Lung (tissue), 12 donors: ENCODE measurements around the gene KCNG2. TPM values are rescaled to one million over a fixed set of nuclear protein-coding genes. Genes with fewer than 3 reads are reported as not detected.

Experiments used
- ATAC-seq: fragments of 200-7000 bp; cut with Tn5 transposase; one replicate; pipeline ENCODE4 v1.9.1; 2020; ENCODE audit warnings: moderate number of reproducible peaks; ENCODE audit not compliant: insufficient read depth, low FRiP score
- DNase-seq, 3 donors: peaks; one replicate each; pipeline ENCODE4 v3.0.0-alpha.2; 2013 to 2017
- H3K27ac ChIP-seq, 2 donors: one replicate each; pipeline ENCODE4 v1.5.1; 2013; ENCODE audit warnings: mild to moderate bottlenecking in 2 of 2, moderate library complexity in 2 of 2, control low read depth in 1 of 2, inconsistent platforms in 1 of 2, low read depth in 1 of 2, low read length in 1 of 2
- H3K27me3 ChIP-seq, 3 donors: one replicate each; pipeline ENCODE4 v1.5.1; 2013; ENCODE audit warnings: low read length in 2 of 3; ENCODE audit not compliant: control insufficient read depth in 3 of 3, insufficient read depth in 3 of 3
- H3K36me3 ChIP-seq, 4 donors: one replicate each; pipeline ENCODE4 v1.5.1; 2013; ENCODE audit warnings: low read length in 4 of 4, mild to moderate bottlenecking in 1 of 4, moderate library complexity in 1 of 4; ENCODE audit not compliant: control insufficient read depth in 4 of 4, insufficient read depth in 4 of 4
- H3K4me1 ChIP-seq, 5 donors: one replicate each; pipeline ENCODE4 v1.5.1; 2013; ENCODE audit warnings: low read length in 5 of 5, mild to moderate bottlenecking in 2 of 5, moderate library complexity in 1 of 5; ENCODE audit not compliant: control insufficient read depth in 5 of 5, insufficient read depth in 5 of 5
- H3K4me3 ChIP-seq: one replicate; pipeline ENCODE4 v1.5.1; 2013; ENCODE audit warnings: mild to moderate bottlenecking, control low read depth, moderate library complexity
- H3K9ac ChIP-seq, 2 donors: one replicate each; pipeline ENCODE4 v1.5.1; 2013; ENCODE audit warnings: low read length in 2 of 2, control low read depth in 1 of 2; ENCODE audit not compliant: insufficient read depth in 1 of 2
- H3K9me3 ChIP-seq, 4 donors: one replicate each; pipeline ENCODE4 v1.5.1; 2013; ENCODE audit warnings: low read length in 3 of 4, mild to moderate bottlenecking in 1 of 4, moderate library complexity in 1 of 4; ENCODE audit not compliant: control insufficient read depth in 4 of 4, insufficient read depth in 3 of 4
- CTCF ChIP-seq: IDR thresholded peaks from 2 replicates; pipeline ENCODE4 v1.5.1; 2012; ENCODE audit warnings: mild to moderate bottlenecking; ENCODE audit errors: control extremely low read depth, extremely low read depth
- WGBS, 2 donors: extraction: QIAGEN DNeasy Blood & Tissue Kit; methylation state at CpG; one replicate each; pipeline ENCODE4 v1.1.7; 2013; 5-methylcytosine and 5-hydroxymethylcytosine counted together
- polyA plus RNA-seq, 2 donors: library from polyadenylated mRNA; stranded (reverse); fragments of 200-250 nt; gene quantifications; one replicate each; pipeline ENCODE4 v1.2.1, GENCODE V29; 2013
- total RNA-seq, 2 donors: library from RNA; depleted of rRNA in 1 of 2; stranded (reverse); fragments of >200 nt in 1 of 2; gene quantifications; one replicate each; pipeline ENCODE4 v1.2.1, GENCODE V29; 2014 to 2021
- donor health status: control.
- donor health status: control.
- donor health status: Bipolar disorder and iron deficiency.
- donor health status: healthy.
- donor health status: DM: yes; HTN: yes; CAD: no.

Gene KCNG2
- total and polyA plus RNA-seq, 4 donors = 0.16 to 1.8 (median 1.2) TPM

DNA sequence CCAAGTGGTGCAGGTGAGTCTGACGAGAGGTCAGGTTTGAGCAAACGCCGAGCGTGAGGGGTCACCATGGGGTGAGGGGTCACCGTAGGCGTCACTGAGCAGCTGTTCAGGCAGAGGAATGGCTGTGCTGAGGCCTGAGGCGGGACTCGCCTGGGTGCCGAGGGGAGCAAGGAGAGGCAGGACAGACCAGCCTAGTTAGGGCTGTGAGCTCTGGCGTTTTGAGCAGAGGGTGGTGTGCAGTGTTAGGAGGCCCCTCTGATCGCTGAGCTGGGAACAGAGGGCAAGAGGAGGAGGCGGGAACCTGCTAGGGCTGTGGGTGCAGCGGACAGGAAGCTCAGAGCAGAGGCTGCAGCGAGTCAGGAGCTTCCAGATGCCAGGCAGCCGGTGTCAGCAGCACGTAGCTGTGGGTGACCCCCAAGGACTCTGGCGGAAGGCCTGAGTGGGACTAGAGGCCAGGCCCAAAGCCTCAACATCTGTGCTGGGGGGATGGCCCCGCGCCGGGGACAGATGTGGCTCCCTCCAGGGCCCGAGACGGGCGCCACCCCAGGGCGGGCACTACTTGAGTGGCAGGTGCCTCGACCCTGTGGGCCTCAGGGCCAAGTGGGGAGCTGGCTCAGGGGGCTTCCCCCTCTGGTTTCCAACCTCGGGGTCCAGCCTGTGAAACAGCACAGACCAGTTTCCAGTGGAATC, 55.7 kb downstream of the KCNG2 start:
- DNase-seq (no peak), ATAC-seq (no peak)
- Histone ChIP-seq H3K27me3 (peaks cover 0 to 5% (median 0%) of the 10 kb centered on the region in 3 donors), H3K36me3 (no peaks in the 10 kb centered on the region), H3K9me3 (peaks cover 0 to 3% (median 0%) of the 10 kb centered on the region in 4 donors), H3K9ac (no peak overlapping the region), H3K4me1 (peaks cover 0 to 17% (median 4%) of the 10 kb centered on the region in 5 donors), H3K4me3 (no peak overlapping the region), H3K27ac (no peak overlapping the region)
- WGBS, 2 donors = 73 to 79% methylated on average over 25 to 26 of the region's 26 CpGs
- TF ChIP-seq CTCF = no peak

DNA sequence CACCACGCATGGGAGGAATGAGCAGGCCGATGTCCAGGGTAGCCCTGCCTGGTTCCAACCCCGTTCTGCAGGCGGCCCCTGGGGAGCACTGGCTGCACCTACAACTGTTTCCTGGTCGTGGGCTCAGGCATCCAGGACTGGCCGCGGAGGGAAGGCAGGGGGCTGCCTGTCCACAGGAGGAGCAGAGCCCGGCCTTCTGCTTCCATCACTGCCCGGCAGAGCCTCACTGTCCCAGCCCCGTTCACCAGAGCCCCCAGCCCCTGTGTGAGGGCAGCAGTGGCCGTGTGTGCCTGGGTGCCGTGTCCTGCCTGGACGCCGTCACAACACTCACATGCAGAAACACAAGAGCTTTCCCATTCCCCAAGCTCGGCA, 56.2 kb downstream of the KCNG2 start:
- ATAC-seq (no peak), DNase-seq (no peak)
- H3K27ac ChIP-seq = no peak overlapping the region
- TF ChIP-seq CTCF = no peak
- no peak overlapping the region for H3K4me3 ChIP-seq
- WGBS, 2 donors = 84 to 91% methylated on average over 15 of the region's 15 CpGs
- peaks cover 0 to 3% (median 0%) of the 10 kb centered on the region in 4 donors for H3K9me3 ChIP-seq
- H3K36me3 ChIP-seq = no peaks in the 10 kb centered on the region
- H3K27me3 ChIP-seq = peaks cover 0 to 5% (median 0%) of the 10 kb centered on the region in 3 donors
- H3K9ac ChIP-seq = no peak overlapping the region
- peaks cover 0 to 17% (median 4%) of the 10 kb centered on the region in 5 donors for H3K4me1 ChIP-seq

DNA sequence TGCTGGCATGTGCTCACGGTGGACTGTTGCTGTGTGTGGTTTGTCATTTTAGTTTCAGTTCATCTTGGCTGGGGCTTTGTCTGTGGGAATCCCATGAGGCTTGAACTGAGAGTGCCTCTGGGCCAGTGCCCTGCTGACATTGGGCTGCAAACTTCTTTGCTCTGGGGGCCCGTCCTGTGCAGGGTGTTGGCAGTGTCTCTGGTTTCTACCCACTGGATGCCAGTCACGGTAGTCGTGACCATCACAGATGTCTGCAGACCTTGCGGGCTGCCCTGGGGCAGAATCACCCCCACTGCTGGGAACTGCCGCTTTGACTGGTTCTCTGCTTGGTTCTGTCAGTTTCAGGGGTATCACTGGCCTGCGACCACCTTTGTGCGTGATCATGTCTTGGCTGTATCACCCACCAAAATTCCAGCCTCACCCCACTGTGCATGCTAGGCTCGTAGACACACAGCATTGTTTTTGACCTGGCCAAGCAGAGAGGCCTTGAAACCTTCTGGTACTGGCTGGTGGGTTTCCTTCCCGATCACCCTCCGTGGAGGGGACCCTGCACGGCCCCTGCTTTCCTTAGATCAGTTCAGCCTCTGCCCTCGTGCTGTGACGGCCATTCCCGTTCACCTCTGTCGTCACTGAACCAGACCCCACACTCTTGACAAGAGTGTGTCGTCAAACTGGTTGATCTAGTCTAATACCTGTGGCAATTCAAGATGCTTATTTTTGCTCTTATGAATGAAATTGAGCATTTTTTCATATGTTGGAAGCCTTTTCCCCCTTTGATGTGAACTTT, 57.6 kb downstream of the KCNG2 start:
- H3K9me3 ChIP-seq = peaks cover 0 to 2% (median 0%) of the 10 kb centered on the region in 4 donors
- peak; percentile 50 for ATAC-seq
- peaks cover 0 to 5% (median 0%) of the 10 kb centered on the region in 3 donors for H3K27me3 ChIP-seq
- H3K27ac ChIP-seq = no peak overlapping the region
- H3K4me1 ChIP-seq = peaks cover 0 to 17% (median 4%) of the 10 kb centered on the region in 5 donors
- H3K9ac ChIP-seq = no peak overlapping the region
- TF ChIP-seq CTCF = no peak
- H3K36me3 ChIP-seq = no peaks in the 10 kb centered on the region
- 66 to 85% methylated on average over 17 of the region's 17 CpGs for WGBS, 2 donors
- peak; percentile 61 to 81 (median 63) for DNase-seq
- no peak overlapping the region for H3K4me3 ChIP-seq
